Neuronal stem cell (in vitro differentiated cells): ENCODE data around the gene RANBP3L.

Source experiments
- DNase-seq: peaks from one replicate; pipeline ENCODE4 v3.0.0-alpha.2; 2013; ENCODE audit warnings: low spot score
- H2AFZ ChIP-seq: one replicate; pipeline ENCODE4 v1.6.1; 2013; ENCODE audit warnings: mild to moderate bottlenecking, low read length, inconsistent platforms
- H2AK5ac ChIP-seq: 2 replicates; pipeline ENCODE4 v1.6.1; 2013; ENCODE audit warnings: low read depth, mild to moderate bottlenecking, inconsistent platforms, low read length, moderate library complexity, mixed read lengths
- H2BK120ac ChIP-seq: 2 replicates; pipeline ENCODE4 v1.6.1; 2013; ENCODE audit warnings: low read depth, mild to moderate bottlenecking, inconsistent platforms, low read length, moderate library complexity, mixed read lengths
- H2BK12ac ChIP-seq: one replicate; pipeline ENCODE4 v1.6.1; 2013; ENCODE audit warnings: low read length, inconsistent platforms
- H2BK15ac ChIP-seq: 2 replicates; pipeline ENCODE4 v1.6.1; 2013; ENCODE audit warnings: mild to moderate bottlenecking, low read length, inconsistent platforms, mixed read lengths
- H2BK5ac ChIP-seq: one replicate; pipeline ENCODE4 v1.6.1; 2013; ENCODE audit warnings: inconsistent platforms, mild to moderate bottlenecking, low read length, moderate library complexity
- H3K14ac ChIP-seq: one replicate; pipeline ENCODE4 v1.6.1; 2013; ENCODE audit warnings: low read length, inconsistent platforms
- H3K18ac ChIP-seq: 2 replicates; pipeline ENCODE4 v1.6.1; 2013; ENCODE audit warnings: low read length, inconsistent platforms
- H3K23ac ChIP-seq: 2 replicates; pipeline ENCODE4 v1.6.1; 2013; ENCODE audit warnings: low read depth, mild to moderate bottlenecking, mixed read lengths, low read length, inconsistent platforms; ENCODE audit not compliant: poor library complexity
- H3K27ac ChIP-seq: replicated peaks from 3 replicates; pipeline ENCODE4 v1.5.1; 2013; ENCODE audit warnings: low read length, inconsistent platforms
- H3K27me3 ChIP-seq, 3 experiments: 2 replicates each; pipeline ENCODE4 v1.6.1; 2013; ENCODE audit warnings: low read length in 3 of 3, mild to moderate bottlenecking in 2 of 3, inconsistent platforms in 1 of 3, low read depth in 1 of 3, mixed read lengths in 1 of 3, moderate library complexity in 1 of 3; ENCODE audit not compliant: control insufficient read depth in 3 of 3, insufficient read depth in 3 of 3
- H3K36me3 ChIP-seq, 2 donors: replicated peaks in 1 of 2; 2 replicates each; pipeline ENCODE4 v1.6.1; 2013; ENCODE audit warnings: low read length in 2 of 2; ENCODE audit not compliant: control insufficient read depth in 2 of 2, insufficient read depth in 2 of 2
- H3K4ac ChIP-seq: 2 replicates; pipeline ENCODE4 v1.6.1; 2013; ENCODE audit warnings: inconsistent platforms, mild to moderate bottlenecking, low read length, moderate library complexity
- H3K4me1 ChIP-seq, 2 donors: 1 replicate in 1 of 2; 2 replicates in 1 of 2; pipeline ENCODE4 v1.6.1; 2013; ENCODE audit warnings: low read length in 2 of 2, low read depth in 1 of 2; ENCODE audit not compliant: control insufficient read depth in 2 of 2, insufficient read depth in 1 of 2
- H3K4me2 ChIP-seq: one replicate; pipeline ENCODE4 v1.6.1; 2013; ENCODE audit warnings: mild to moderate bottlenecking, low read length, inconsistent platforms; ENCODE audit not compliant: insufficient read depth, poor library complexity, severe bottlenecking
- H3K4me3 ChIP-seq, 2 donors: 2 replicates each; pipeline ENCODE4 v1.5.1; 2013; ENCODE audit warnings: low read length in 2 of 2, mild to moderate bottlenecking in 2 of 2, inconsistent platforms in 1 of 2, moderate library complexity in 1 of 2
- H3K79me1 ChIP-seq: one replicate; pipeline ENCODE4 v1.6.1; 2013; ENCODE audit warnings: low read depth, mild to moderate bottlenecking, inconsistent platforms, low read length, moderate library complexity
- H3K9ac ChIP-seq: one replicate; pipeline ENCODE4 v1.6.1; 2013; ENCODE audit warnings: mild to moderate bottlenecking, low read depth, low read length, inconsistent platforms; ENCODE audit not compliant: poor library complexity
- H3K9me3 ChIP-seq, 2 donors: replicated peaks in 1 of 2; 2 replicates each; pipeline versions ENCODE3 to v1.6.1; 2013; ENCODE audit warnings: low read length in 2 of 2, mild to moderate bottlenecking in 2 of 2, inconsistent platforms in 1 of 2, low read depth in 1 of 2, mixed read lengths in 1 of 2, moderate library complexity in 1 of 2; ENCODE audit not compliant: control insufficient read depth in 2 of 2, insufficient read depth in 1 of 2
- H4K8ac ChIP-seq: one replicate; pipeline ENCODE4 v1.6.1; 2013; ENCODE audit warnings: low read depth, mild to moderate bottlenecking, inconsistent platforms, low read length, moderate library complexity
- H4K91ac ChIP-seq: one replicate; pipeline ENCODE4 v1.6.1; 2013; ENCODE audit warnings: low read length, low read depth, mild to moderate bottlenecking, inconsistent platforms; ENCODE audit not compliant: poor library complexity
- WGBS, 2 donors: extraction: QIAGEN DNeasy Blood & Tissue Kit; methylation state at CpG; one replicate each; pipeline ENCODE4 v1.1.7; 2013; ENCODE audit warnings: missing lambda C conversion rate in 2 of 2, mixed read lengths in 1 of 2; ENCODE audit not compliant: insufficient read length in 2 of 2, insufficient replicate concordance in 1 of 2; ENCODE audit errors: extremely low coverage in 2 of 2; 5-methylcytosine and 5-hydroxymethylcytosine counted together

The RANBP3L gene

DNA sequence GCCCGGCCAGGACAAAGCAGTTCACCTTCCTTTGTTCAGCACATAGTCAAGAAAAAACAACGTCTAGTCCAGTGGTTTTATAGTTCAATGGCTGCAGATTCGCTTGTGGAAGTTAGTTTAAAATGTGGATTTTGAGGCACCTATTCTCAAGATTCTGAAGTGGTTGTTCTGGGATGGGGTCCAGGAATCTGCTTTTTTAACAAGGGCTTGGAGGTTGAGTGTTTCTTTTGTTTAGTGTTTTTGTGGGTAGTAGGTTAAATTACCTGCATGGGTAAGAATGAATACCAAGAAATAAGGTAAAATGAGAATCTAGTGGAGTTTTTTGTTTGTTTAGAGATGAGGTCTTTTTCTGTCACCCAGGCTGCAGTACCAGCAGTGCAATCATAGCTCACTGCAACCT lies 31.5 kb downstream of the RANBP3L start:
- H3K36me3 ChIP-seq, result no peaks in the 10 kb centered on the region
- no CpG with 5 or more reads among the region's 3 CpGs for WGBS, 2 donors
- no peak overlapping the region for H2BK15ac ChIP-seq
- no peak overlapping the region for H3K14ac ChIP-seq
- H3K4me2 ChIP-seq, result no peak overlapping the region
- no peak overlapping the region for H3K4ac ChIP-seq
- H2AFZ ChIP-seq, result no peak overlapping the region
- H3K9me3 ChIP-seq, result no peaks in the 10 kb centered on the region
- H2BK5ac ChIP-seq, result no peak overlapping the region
- H2AK5ac ChIP-seq, result no peak overlapping the region
- no peak overlapping the region for H2BK120ac ChIP-seq
- H3K79me1 ChIP-seq, result no peaks in the 10 kb centered on the region
- H2BK12ac ChIP-seq, result no peak overlapping the region
- no peak overlapping the region for H4K8ac ChIP-seq
- H4K91ac ChIP-seq, result no peak overlapping the region
- H3K23ac ChIP-seq, result no peak overlapping the region
- no peak overlapping the region for H3K27ac ChIP-seq
- DNase-seq, result no peak
- H3K9ac ChIP-seq, result no peak overlapping the region
- peaks cover 0 to 6% of the 10 kb centered on the region in 2 donors for H3K4me1 ChIP-seq
- H3K4me3 ChIP-seq, result no peak overlapping the region
- H3K27me3 ChIP-seq, result no peaks in the 10 kb centered on the region
- no peak overlapping the region for H3K18ac ChIP-seq

DNA sequence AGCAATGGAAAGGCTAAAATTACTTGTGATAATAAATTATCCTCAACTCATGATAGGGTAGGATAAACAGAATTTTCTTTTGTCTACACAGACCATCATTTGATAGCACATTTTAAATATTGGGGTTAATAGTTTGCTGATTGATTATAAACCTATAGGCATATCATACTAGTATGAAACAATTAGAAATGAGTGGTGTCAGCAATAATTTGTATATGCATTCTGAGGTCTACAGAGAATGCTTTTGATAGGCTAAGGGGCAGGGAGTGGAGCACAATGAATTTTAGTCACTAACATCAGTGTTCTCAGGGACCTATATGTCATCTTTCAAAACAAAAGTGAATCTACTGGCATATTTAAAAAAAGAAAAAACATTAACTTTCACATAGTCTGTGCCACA lies 32.2 kb downstream of the RANBP3L start:
- Histone ChIP-seq H2BK15ac (no peak overlapping the region), H3K79me1 (no peaks in the 10 kb centered on the region), H2BK5ac (no peak overlapping the region), H3K9me3 (no peaks in the 10 kb centered on the region), H3K18ac (no peak overlapping the region), H4K8ac (no peak overlapping the region), H3K27me3 (no peaks in the 10 kb centered on the region), H3K23ac (no peak overlapping the region), H4K91ac (no peak overlapping the region), H3K4me2 (no peak overlapping the region), H3K4me1 (peaks cover 0 to 5% of the 10 kb centered on the region in 2 donors), H2AFZ (no peak overlapping the region), H3K4me3 (no peak overlapping the region), H2BK120ac (no peak overlapping the region), H3K4ac (no peak overlapping the region), H3K36me3 (no peaks in the 10 kb centered on the region), H2BK12ac (no peak overlapping the region), H3K9ac (no peak overlapping the region), H3K27ac (no peak overlapping the region), H3K14ac (no peak overlapping the region), H2AK5ac (no peak overlapping the region)
- no peak for DNase-seq

GRCh38 chr5:36267905-36268304 lies 33.8 kb downstream of the RANBP3L start:
- Histone ChIP-seq H2AK5ac (no peak overlapping the region), H3K27me3 (no peaks in the 10 kb centered on the region), H2BK120ac (no peak overlapping the region), H3K4ac (no peak overlapping the region), H3K9me3 (no peaks in the 10 kb centered on the region), H3K9ac (no peak overlapping the region), H3K18ac (no peak overlapping the region), H3K4me2 (no peak overlapping the region), H3K4me1 (peaks cover 0 to 2% of the 10 kb centered on the region in 2 donors), H2BK15ac (no peak overlapping the region), H3K36me3 (no peaks in the 10 kb centered on the region), H2BK5ac (no peak overlapping the region), H3K14ac (no peak overlapping the region), H4K8ac (no peak overlapping the region), H3K27ac (no peak overlapping the region), H3K79me1 (no peaks in the 10 kb centered on the region), H3K4me3 (no peak overlapping the region), H2AFZ (no peak overlapping the region), H3K23ac (no peak overlapping the region), H2BK12ac (no peak overlapping the region), H4K91ac (no peak overlapping the region)
- DNase-seq, result no peak
- WGBS, 2 donors, result no CpG with 5 or more reads among the region's 3 CpGs

- H4K8ac ChIP-seq, result no peak overlapping the region
Measured at GRCh38 chr5:36264202-36264760, 37.4 kb downstream of the RANBP3L start.

More at GRCh38 chr5:36264202-36264760, 37.4 kb downstream of the RANBP3L start:
- no peak overlapping the region for H4K91ac ChIP-seq
- WGBS, 2 donors, result no CpG with 5 or more reads among the region's 4 CpGs
- no peak overlapping the region for H2BK5ac ChIP-seq
- no peaks in the 10 kb centered on the region for H3K79me1 ChIP-seq
- H3K36me3 ChIP-seq, result no peaks in the 10 kb centered on the region
- no peak overlapping the region for H2BK12ac ChIP-seq
- no peak overlapping the region for H3K4me3 ChIP-seq
- H3K14ac ChIP-seq, result no peak overlapping the region
- no peak overlapping the region for H3K27ac ChIP-seq
- no peak overlapping the region for H2AFZ ChIP-seq
- no peak overlapping the region for H3K18ac ChIP-seq
- no peaks in the 10 kb centered on the region for H3K9me3 ChIP-seq
- no peak overlapping the region for H3K4ac ChIP-seq
- DNase-seq, result no peak
- H2BK120ac ChIP-seq, result no peak overlapping the region
- no peak overlapping the region for H2AK5ac ChIP-seq
- H2BK15ac ChIP-seq, result no peak overlapping the region
- H3K4me1 ChIP-seq, result no peaks in the 10 kb centered on the region
- no peaks in the 10 kb centered on the region for H3K27me3 ChIP-seq
- H3K23ac ChIP-seq, result no peak overlapping the region
- no peak overlapping the region for H3K9ac ChIP-seq
- no peak overlapping the region for H3K4me2 ChIP-seq
